ENCODE data around the gene ADRM1. TPM values are rescaled to one million over a fixed set of nuclear protein-coding genes. Genes with fewer than 3 reads are reported as not detected.

ADRM1 gene
- total and polyA plus RNA-seq, 2 experiments from 2014 or later: 206 to 243 TPM

- Histone ChIP-seq H2AFZ (no peak overlapping the region), H3K4me3 (no peak overlapping the region), H3K79me2 (replicated peaks; ENCODE audit: insufficient read depth) (no peaks in the 10 kb centered on the region), H3K27me3 (ENCODE audit: insufficient read depth) (no peaks in the 10 kb centered on the region), H4K20me1 (replicated peaks; ENCODE audit: insufficient read depth) (no peaks in the 10 kb centered on the region), H3K36me3 (ENCODE audit: insufficient read depth) (peaks cover 25% of the 10 kb centered on the region), H3K9me2 (ENCODE audit: insufficient read depth) (no peaks in the 10 kb centered on the region), H3K4me1 (ENCODE audit: insufficient read depth) (no peaks in the 10 kb centered on the region), H3K27ac (ENCODE audit: low read depth) (no peak overlapping the region), H3K4me2 (no peak overlapping the region), H3F3A (replicated peaks; ENCODE audit: low read depth) (no peaks in the 10 kb centered on the region; the same call in 1 of the 2 replicates)
- ATAC-seq: no peak
- no peak for DNase-seq (ENCODE audit: low spot score)
- no peak overlapping the region for H3K4me3 Mint-ChIP-seq
- peaks cover 68% of the 10 kb centered on the region for H3K36me3 Mint-ChIP-seq (ENCODE audit: low read depth)
- H3K9me3 Mint-ChIP-seq: peaks cover 3% of the 10 kb centered on the region; the same call in 1 of the 3 replicates
- TF ChIP-seq ZNF462 (CRISPR knock-in tag; IDR thresholded peaks at IDR 0.05): no peak
- TF ChIP-seq CTCF (conservative IDR thresholded peaks at IDR 0.05; ENCODE audit: low read depth in 2 of 2): peak in 1 of 2 experiments; percentile 21; a peak in 1 of 4 replicates
- no peak for TF ChIP-seq POLR2AphosphoS5 (IDR thresholded peaks at IDR 0.05; ENCODE audit: low read depth)
- no peak overlapping the region for H3K27ac Mint-ChIP-seq
- peaks cover 12% of the 10 kb centered on the region for H3K27me3 Mint-ChIP-seq (ENCODE audit: insufficient read depth, low read depth, poor library complexity)
- no peaks in the 10 kb centered on the region; the same call in 2 of the 3 replicates for H3K4me1 Mint-ChIP-seq
These were observed 25.1 kb downstream of the ADRM1 start for GRCh38 chr20:62327726-62328495.

Measured in GM23338 (cell line).